Stimulated activated CD4-positive, alpha-beta T cell treated with anti-CD3 and anti-CD28 coated beads, Interleukin-15, amount 100 ng/mL, for 48 hours (primary cell): ENCODE data around the gene ABHD17C.
"Not testable (repeated sequence)": the region's sequence is repeated elsewhere in the genome, so short reads cannot be mapped to it uniquely, and the experiment has no call there.

Experiments
- DNase-seq, 2 donors: peaks; one replicate each; pipeline ENCODE4 v3.0.0-alpha.2; 2020; ENCODE audit warnings: low read depth in 2 of 2

Gene ABHD17C

DNA sequence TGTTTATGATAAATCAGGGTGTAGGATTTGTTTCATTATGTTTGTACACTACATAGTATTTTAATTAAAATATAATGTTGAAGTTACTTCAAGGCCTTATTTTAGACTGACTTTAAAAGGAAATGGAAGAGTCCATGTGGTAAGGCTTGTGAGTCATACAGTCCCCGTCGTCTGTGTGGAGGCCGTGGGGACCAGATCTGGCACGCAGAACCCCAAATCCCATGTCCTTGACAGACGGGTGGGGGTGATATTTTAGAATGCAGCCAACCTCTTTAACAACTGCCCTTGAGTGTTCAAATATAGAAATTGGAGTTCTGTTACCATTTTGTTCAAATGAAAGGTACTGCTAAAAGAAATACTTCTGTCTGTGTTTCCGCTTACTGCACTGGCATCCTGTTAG, 35.8 kb downstream of the ABHD17C start:
- DNase-seq, result no peak

DNA sequence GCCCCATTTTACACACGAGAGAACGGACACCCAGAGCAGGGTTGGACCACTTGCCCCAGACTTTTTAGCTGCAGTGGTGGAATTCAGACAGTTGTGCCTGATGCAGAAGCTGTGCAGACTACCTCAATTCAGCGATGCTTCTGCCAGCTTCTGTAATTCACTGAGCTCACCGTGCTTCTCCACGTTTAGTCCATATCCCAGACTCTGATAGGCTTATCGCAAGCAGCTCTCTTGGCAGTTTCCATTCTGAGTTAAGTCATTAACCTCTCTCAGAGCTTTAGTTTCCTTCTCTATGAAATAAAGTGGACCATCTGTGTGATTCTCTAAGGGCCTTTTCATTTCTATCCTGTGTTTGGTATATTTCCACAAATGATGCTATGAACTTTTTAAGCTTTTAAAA, 37.1 kb downstream of the ABHD17C start:
- DNase-seq, result no peak

DNA sequence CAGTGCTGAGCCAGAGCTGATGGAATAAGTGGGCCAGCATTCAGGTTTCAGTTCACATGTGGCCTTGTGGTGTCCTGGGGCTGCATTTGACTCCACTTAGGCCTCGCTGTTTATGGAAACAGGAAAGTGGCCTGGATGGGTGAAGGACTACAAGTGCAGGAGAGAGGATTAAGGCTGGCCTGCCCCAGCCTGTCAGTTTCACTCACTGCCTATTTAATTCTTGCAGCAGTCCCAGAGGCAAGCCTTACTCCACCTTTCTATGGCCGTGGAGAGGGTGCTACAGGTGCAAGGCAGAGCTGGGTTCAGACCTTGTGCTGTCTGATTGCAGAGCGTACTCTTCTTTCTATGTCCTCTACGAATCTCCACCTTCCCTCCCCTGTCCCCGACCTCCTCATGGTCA, 37.7 kb downstream of the ABHD17C start:
- no peak for DNase-seq

DNA sequence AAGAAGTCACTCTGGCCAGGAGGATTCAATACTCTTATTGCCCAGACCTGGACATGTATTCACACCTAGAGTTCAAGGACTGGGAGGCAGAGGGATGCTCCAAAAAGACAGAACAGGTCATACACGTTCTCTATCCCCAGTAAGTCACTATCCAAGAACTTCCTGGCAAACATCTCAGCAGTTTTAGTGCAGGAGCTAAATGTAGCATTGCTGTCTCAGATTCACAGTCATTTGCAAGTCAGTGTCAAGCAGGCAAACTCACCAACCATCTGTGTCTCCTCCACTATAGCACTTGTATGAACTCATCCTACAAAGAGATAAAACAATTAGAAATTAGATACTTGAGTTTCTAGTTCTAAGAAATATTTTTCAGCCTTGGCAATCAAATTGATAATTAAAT, 38.4 kb downstream of the ABHD17C start:
- DNase-seq, result no peak

DNA sequence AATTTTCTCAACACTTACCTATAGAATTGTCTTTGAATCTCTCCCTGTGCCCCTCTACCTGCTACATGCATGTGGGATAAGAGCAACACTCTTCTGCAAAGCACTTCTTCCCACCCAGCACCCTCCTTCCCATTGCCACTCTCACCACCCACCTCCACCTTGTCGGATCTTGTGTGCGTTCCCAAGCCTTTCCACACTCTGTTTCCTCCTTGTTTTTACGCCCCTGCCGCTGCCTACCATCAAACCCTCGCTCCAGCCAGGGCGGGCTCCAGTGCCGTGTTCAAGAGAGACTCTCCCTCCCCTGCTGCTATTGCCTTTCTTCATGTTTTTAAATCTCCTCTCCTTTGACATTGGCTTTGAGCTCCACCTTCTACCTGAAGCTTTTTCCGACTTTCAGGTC, 40.2 kb downstream of the ABHD17C start:
- DNase-seq, result no peak

DNA sequence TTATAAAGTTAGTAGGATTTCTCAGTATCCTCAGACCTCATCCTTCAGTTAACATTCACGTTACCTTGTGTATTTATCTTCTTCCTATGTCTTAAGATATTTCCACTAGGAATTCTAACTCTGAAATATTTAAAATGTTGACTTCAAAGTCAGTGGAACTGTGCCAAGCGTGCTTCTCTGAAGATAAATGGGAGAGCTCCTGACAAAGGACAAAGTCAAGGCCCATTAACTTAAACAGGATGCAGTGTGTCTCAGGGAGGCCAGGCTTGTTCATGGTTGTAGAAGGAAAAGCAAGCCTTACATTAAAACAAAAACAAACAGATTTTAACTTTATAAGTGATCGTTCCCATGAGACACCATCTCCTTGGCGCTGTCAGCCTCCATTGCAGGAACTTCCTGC, 41.5 kb downstream of the ABHD17C start:
- DNase-seq, result no peak

DNA sequence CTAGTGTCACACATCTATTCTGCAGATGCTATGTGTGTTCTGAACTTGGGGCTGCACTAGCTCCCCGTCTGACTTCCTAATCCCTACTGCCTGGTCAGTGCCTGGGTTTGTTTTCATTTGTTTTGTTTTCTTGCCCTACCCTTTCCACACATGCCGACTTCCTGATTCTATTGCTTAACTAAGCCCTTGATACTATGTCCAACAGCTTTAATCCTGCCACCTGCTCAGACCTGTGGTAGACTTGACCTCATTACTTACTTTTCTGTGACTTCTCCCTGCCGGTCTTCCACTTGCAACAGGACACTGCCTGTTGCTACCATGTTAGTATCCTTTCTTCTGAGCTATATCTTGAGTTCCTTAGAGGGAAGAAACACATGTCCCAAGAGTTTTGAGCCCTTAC, 44.8 kb downstream of the ABHD17C start:
- no peak for DNase-seq

DNA sequence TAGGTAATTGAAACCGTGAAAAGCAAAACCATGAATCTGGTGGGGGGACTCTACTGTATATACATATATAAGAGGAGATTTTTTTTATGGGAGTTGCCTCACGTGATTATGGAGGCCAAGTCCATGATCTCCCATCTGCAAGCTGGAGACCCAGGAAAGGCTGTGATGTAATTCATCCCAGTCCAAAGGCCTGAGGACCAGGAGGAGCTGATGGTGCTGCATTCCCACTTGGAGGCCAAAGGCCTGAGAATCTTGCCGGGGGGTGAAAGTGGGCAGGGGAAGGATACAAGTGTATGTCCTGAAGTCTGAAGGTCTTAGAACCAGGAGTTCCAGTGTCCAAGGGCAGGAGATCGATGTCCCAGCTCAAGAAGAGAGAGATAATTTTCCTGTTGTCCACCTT, 47.0 kb downstream of the ABHD17C start:
- no peak for DNase-seq

DNA sequence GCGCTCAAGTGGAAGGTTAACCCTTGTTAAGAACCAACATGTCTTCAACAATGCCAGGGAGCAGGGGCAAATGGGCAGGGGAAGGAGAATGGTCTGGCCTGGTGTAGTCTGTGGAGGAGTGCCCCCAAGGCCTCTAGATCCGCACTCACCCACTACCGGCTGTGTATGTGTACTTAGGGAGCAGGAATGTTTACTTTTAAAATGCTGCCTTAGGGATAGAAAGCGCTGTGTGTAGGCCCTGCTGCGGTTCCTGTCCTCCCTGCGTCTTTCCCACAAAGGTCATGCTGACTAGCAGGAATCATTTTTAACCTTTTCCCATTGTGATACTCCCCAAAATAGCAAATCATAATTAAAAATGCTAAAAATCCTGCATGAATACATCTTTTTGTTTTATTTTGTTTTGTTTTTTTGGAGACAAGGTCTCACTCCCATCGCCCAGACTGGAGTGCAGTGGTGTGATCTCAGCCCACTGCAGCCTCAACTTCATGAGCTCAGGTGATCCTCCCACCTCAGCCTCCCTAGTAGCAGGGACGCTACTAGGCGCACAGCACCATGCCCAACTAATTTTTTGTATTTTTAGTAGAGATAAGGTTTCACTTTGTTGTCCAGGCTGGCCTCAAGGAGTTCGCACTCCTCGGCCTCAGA, 48.2 kb downstream of the ABHD17C start:
- no peak for DNase-seq

DNA sequence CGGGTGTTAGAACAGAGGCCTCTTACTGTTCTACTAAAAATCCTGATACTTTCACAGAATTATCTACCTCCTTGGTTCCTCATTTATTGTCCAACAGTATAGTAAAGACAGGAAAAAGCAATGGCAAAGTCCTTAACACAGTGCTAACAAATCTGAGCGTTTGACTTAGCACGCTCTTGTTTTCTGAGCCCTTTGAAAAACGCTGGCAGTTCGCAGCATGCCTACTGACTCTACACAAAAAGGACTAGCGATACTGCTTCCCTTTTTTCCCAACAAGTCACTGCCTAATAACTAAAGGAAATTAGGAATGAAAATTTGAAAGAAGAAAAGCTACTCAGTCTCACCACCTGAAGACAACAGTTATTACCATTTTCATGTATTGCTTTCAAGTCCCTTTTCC, 49.3 kb downstream of the ABHD17C start:
- no peak for DNase-seq

DNA sequence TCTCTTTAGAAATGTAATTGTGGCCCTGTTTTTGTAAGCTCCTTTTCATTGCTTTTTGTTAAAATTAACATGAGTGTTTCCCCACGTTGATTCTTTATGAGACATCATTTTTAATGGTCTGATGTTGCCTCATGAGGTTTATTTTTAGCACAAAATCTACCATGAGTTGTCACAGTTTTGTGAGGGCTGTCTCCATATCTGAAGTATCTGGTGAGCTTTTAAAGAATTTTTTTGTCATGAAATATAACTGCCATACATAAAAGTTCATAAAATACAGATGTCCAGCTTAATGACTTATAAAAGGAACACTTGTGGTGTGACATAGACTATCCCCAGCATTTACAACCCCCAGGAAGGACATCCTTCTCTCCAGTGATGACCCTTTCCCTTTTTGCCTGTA, 49.7 kb downstream of the ABHD17C start:
- no peak for DNase-seq

DNA sequence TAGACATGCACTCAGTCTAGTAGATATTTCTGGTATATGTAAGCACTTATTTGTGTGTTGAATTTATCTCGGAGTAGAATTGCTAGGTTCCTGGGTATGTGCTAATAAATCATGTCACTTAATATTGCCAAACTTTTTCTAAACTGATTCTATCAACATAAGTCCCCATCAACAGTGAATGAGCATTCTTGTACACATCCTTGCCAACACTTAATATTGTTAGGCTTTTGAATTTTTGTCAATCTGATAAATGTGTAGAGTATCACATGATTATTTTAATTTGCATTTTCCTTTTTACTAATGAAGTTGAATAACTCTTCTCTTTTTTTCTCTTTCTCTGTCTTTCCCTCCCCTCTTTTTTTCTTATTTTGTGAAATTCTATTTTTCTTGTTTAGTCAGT, 50.8 kb downstream of the ABHD17C start:
- no peak for DNase-seq

DNA sequence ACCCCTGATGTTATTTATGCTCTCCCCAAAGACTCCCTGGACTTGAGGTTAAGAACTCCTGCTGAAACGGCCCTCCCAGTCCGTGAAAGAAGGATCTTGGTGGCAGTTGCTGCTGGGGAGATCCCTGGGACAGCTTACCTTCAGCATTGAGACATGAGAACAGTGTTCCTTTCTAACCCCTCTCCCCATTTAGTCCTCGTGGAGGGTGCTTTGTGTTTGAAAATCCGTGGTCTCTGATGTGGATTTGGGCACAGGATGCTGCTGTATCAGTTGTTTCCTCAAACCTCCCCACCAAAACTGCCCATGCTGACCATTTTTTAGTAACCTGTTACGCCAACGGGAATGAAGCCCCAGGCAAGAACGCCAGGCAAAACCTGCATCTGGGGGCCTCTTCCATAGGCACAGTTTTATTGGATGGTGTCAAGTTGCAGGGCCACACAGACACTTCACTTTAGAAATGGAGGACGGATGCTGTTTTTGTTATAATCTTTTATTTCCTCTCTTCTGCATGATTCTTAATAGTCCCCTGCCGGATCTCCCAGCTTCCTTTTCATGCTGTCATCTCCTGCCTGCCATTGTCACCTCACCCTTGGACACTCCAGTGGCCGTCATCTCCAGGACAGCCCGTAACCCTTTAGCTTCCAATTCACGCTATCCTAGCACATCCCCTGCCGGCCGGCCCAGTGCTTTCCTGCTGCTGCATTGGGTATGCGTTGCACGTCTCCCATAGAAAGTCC, 52.4 kb downstream of the ABHD17C start:
- DNase-seq, result no peak

DNA sequence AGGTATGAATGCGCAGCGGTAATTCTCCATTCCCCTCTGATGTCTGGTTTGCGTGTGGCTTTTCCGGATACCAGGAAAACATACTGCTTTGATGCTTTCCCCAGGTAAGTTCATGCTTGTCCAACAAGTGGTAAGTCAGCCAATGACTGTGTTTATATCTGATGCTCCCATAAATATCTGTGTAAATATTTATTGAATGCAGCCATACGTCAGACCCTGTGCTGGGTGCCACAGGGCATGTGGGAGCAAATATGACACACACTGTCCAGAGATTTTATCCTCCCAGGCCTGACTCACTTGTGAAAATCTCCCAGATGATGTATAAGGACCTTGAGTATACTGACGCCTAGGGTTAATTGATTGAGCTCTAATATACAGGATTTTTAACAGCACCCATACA, 54.5 kb downstream of the ABHD17C start:
- DNase-seq, result no peak

DNA sequence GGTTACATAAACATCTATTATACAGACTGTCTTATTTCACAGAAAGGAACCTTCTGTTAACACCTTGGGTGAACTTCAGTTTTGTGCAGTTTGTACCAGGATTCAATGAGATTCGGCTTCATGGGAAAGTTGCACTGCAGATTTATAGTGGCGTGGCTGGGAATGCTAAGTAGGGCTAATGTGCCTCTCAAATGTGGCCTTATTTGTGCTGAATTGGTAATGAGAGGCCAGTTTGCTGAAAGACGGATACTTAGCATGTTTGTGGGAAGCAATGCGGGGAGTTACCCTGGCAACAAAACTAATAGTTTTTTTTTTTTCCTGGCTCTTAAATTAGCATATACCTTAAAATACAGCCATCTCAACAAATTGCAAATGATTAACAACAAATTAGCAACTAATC, 55.5 kb downstream of the ABHD17C start:
- no peak for DNase-seq

DNA sequence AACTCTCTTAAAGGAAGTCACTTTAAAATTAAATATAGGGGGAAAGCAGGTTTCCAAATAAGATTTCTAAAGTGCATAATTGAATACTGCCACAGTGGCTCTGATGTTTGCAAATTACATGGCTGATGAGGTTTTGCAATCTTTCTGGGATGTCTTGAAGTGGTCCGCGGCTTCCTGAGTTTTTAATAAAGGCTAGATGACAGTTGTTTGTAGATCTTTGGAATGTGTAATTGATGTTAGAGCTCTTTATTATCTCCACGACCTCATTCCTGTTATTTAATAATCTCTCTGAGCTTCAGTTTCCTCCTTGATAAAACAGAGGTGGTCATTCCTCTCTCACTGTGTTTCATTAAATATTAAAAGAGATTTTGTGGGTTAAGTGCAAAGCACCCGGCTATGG, 57.1 kb downstream of the ABHD17C start:
- DNase-seq, result no peak

DNA sequence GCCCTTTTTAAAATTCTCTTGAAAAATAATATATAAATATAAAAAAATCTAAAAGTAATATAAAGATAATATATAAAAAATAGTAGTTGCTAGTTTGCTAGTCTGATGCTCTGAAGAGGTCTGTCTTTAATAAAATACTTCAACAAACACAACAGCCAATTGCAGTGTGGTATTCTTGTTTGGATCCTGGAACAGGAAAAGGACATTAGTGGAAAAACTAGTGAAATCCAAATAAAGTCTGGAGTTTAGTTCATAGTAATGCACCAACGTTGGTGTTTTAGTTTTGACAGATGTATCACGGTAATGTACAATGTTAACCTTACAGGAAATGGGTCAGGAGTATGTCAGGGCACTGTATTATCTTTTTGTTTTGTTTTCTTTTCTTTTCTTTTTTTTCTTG, 58.1 kb downstream of the ABHD17C start:
- DNase-seq, result no peak

DNA sequence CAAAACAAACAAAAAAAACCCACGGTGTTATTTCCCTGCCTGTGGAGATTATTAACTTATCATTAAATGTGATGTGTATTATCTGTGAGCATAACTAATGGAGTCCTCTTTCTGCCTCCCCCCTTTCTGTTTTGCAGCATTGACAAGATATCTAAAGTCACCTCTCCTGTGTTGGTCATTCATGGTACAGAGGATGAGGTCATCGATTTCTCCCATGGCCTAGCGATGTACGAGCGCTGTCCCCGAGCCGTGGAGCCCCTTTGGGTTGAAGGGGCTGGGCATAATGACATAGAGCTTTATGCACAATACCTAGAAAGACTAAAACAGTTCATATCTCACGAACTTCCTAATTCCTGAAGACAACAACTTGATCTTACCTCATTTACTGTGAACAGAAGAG, 58.9 kb downstream of the ABHD17C start:
- DNase-seq, result no peak

DNA sequence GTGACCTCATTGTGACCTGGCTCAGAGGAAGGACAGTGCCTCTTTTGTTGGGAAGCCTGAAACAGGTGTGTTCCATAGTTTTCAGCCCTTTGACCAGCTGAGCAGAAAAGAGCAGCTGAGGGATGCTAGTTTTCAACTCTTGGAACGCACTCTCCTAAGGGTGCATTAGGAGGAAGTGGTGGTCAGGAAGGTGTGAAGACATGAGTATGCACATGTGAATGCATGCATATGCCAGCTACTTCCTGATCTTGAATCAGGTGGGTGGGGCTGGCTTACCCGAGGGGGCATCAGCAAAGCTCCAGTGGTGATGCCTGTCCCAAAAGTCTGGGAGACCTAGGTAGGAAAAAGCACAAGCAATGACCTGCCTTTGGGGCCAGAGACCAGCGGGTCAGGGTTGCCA, 60.8 kb downstream of the ABHD17C start:
- no peak for DNase-seq

DNA sequence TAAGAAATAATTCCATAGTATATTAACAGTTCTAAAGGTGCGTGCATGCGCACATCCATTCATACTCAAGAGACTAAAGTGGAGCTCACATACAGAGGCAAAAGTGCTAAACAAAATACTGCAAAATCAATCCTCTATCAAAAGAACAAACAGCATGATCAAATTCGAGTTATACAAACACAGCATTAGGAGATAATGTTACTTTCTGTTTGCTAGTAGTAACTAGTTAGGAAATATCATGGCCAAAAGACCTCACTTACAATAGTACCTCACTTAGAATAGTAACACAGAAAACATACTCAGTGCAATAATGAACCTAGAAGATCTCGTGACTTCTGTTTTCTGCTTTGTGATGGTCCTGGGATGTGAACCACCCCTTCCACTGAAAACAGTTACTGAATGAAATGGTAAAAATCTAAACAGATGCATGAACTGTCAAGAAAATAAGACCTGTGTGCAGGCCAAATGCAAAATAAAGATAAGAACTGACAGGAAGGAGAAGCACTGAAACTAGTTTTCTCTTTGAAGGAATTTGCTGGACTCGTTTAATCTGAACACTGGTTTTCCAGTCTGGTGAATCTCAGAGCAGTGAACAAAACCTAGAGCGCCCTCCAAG, 63.1 kb downstream of the ABHD17C start:
- no peak for DNase-seq

DNA sequence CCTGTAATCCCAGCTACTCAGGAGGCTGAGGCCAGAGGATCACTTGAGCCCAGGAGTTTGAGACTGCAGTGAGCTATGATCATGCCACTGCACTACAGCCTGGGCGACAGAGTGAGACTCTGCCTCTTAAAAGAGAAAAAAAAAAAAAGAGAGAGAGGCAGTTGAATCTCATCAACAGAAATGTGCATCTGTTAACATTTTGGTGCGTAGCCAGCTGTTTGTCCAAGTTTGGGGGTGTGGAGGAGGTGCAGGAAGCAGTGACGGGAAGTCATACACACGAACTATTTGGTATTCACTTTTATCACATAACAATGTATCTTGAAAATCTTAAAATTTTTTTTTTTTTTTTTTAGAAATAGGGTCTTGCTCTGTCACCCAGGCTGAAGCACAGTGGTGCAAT, 65.8 kb downstream of the ABHD17C start:
- no peak for DNase-seq

DNA sequence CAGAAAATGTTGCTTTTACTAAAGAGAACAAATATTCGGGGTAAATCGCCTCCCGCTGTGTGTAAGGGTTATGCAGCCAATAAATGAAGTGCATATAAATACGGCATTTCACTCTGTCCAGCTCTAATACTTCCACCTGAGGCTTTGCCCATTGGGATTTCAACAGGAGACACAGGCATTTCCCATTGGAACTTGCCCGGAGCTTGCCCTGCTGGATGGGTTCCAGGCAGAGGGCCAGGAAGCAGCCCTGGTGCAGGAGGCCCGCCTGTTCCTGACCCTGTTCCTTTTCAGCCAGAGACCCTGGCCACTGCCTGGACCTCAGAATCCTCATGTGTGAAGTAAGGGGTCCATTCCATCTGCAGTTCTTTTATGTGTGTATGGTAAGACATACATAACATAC, 66.6 kb downstream of the ABHD17C start:
- no peak for DNase-seq

DNA sequence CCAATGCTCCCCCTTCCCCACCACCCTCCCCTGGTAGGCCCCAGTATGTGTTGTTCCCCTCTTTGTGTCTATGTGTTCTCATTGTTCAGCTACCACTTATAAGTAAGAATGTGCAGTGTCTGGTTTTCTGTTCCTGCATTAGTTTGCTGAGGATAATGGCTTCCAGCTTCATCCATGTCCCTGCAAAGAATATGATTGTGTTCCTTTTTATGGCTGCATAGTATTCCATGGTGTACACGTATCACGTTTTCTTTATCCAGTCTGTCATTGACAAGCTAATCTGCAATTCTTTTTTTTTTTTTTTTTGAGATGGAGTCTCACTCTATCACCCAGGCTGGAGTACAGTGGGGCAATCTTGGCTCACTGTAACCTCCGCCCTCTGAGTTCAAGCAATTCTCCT, 68.1 kb downstream of the ABHD17C start:
- not testable (repeated sequence) for DNase-seq
